Measurements from ENCODE around the gene RIT2. TPM values are rescaled to one million over a fixed set of nuclear protein-coding genes. Genes with fewer than 3 reads are reported as not detected.

The RIT2 gene
- polyA plus RNA-seq, 2 of the 4 experiments (the other 2 are of a cell fraction) = not detected

DNA sequence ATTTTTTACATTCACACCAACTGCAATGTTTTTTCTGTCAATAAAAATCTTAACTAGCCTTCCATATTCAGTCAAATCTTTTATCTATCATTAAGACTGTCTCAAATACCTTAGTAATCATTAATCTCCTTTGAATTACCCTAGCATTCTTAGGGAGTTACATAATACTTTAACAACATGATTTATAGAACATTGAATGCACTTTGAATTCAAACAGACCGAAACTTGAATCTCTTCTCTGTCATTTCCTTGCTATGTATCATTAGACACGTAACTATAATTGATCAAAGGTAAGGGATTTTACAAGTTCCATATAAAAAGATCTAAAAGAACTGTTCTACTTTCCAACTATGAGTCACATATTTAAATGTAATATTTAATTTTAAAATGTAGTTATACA is 330.9 kb downstream of the RIT2 start:
- WGBS (ENCODE audit: missing lambda C conversion rate) = 0% methylated on average over 2 of the region's 2 CpGs
- Histone ChIP-seq H3K27ac (no peak overlapping the region), H3K9me3 (no peaks in the 10 kb centered on the region), H3K4me1 (no peaks in the 10 kb centered on the region), H3K4me2 (no peak overlapping the region), H3K4me3 (no peak overlapping the region)
- POLR2A ChIA-PET = no interaction called here
- ATAC-seq (no peak), DNase-seq (ENCODE audit: low read depth in 1 of 2, low spot score in 1 of 2) (no peak), FAIRE-seq (no peak)
- CTCF ChIA-PET = no interaction called here
- no peak for TF ChIP-seq SMC3 (IDR thresholded peaks at IDR 0.05)
- no peak for TF ChIP-seq NFE2L2 (conservative IDR thresholded peaks at IDR 0.05; ENCODE audit: low read length)
- TF ChIP-seq CBX2 (IDR thresholded peaks at IDR 0.05; ENCODE audit: borderline replicate concordance, low read depth) = no peak

DNA sequence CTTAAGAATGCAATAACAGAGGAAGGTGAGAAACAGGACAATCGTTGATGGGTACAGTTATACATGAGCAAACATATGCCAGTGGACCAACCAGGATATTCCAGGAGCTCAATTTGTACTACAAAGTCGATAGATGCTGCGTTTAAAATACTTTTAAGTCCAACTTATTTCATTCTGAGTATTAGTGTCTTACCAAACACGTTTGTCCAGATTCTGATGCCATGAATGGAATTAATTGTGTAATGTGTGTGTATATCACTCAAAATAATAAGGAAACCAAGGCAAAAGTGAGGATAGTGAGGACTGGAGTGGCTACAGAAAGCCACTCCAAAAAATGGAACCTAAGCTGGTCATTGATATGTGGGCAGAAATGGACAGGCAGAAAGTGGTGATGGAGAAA is 332.6 kb downstream of the RIT2 start:
- no peak for ATAC-seq
- ChIA-PET CTCF (interaction anchor here (1.5 kb wide), 1 partner anchor 669 kb away, joined by 3 read pairs; no protein-coding TSS in a partner anchor), POLR2A (no interaction called here)
- no peak for DNase-seq (ENCODE audit: low read depth in 1 of 2, low spot score in 1 of 2)
- H3K4me1 ChIP-seq = no peaks in the 10 kb centered on the region
- TF ChIP-seq ZC3H11A (IDR thresholded peaks at IDR 0.05) (no peak), HOXB5 (CRISPR knock-in tag; IDR thresholded peaks at IDR 0.05) (no peak), BHLHE40 (IDR thresholded peaks at IDR 0.05; ENCODE audit: low read depth, low read length) (no peak)
- TF ChIP-seq, protein P1, sequence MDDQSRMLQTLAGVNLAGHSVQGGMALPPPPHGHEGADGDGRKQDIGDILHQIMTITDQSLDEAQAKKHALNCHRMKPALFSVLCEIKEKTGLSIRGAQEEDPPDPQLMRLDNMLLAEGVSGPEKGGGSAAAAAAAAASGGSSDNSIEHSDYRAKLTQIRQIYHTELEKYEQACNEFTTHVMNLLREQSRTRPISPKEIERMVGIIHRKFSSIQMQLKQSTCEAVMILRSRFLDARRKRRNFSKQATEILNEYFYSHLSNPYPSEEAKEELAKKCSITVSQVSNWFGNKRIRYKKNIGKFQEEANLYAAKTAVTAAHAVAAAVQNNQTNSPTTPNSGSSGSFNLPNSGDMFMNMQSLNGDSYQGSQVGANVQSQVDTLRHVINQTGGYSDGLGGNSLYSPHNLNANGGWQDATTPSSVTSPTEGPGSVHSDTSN (IDR thresholded peaks at IDR 0.05) = no peak
- H3K27ac ChIP-seq = no peak overlapping the region
- no peaks in the 10 kb centered on the region; the same call in 2 of the 3 replicates for H3K9me3 ChIP-seq
- H3K4me2 ChIP-seq = no peak overlapping the region
- H3K4me3 ChIP-seq = no peak overlapping the region
- WGBS (ENCODE audit: missing lambda C conversion rate) = 0% methylated on average over 4 of the region's 4 CpGs
- no peak for FAIRE-seq

DNA sequence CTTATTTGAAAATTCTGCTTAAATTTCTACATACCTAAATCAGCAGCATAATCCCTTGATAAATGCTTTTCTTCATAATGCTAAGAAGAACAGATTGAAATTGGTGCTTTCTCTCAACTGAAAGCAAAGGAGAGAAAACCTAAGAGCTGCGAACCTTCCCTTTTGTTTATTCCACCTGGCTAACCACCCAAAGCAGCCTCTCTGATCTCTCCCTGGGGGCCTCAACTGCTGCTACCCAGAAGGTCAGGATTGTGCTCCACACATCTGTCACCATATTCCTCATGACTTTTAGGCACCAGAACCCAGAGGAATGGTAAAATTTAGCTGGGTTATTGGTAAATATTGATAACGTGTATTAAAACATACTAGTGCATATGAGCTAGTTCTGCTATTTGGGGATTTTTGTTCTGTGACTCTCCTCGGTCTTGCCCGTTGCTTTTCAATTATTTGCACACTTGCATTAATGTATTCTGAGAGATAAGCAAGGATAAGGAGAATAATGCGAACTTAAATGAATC is 334.1 kb downstream of the RIT2 start:
- Histone ChIP-seq H3K9me3 (no peaks in the 10 kb centered on the region; the same call in 2 of the 3 replicates), H3K4me1 (no peaks in the 10 kb centered on the region), H3K4me3 (no peak overlapping the region), H3K4me2 (no peak overlapping the region), H3K27ac (no peak overlapping the region)
- ATAC-seq = no peak
- TF ChIP-seq CHD4 (IDR thresholded peaks at IDR 0.05; ENCODE audit: borderline replicate concordance) (no peak), EHMT2 (IDR thresholded peaks at IDR 0.05; ENCODE audit: low read depth) (no peak), ZC3H11A (IDR thresholded peaks at IDR 0.05) (no peak), SREBF2 (IDR thresholded peaks at IDR 0.05) (no peak), FOXS1 (CRISPR knock-in tag; IDR thresholded peaks at IDR 0.05) (no peak), RCOR1 (IDR thresholded peaks at IDR 0.05; ENCODE audit: low read depth, low read length) (no peak), MAZ (IDR thresholded peaks at IDR 0.05; ENCODE audit: borderline replicate concordance, low read depth, low read length) (no peak), RFX5 (IDR thresholded peaks at IDR 0.05) (no peak), FOSB (CRISPR knock-in tag; IDR thresholded peaks at IDR 0.05) (no peak), CHD2 (IDR thresholded peaks at IDR 0.05; ENCODE audit: low read length, partially characterized antibody) (no peak), HOXB5 (CRISPR knock-in tag; IDR thresholded peaks at IDR 0.05) (no peak)
- TF ChIP-seq, protein P2, sequence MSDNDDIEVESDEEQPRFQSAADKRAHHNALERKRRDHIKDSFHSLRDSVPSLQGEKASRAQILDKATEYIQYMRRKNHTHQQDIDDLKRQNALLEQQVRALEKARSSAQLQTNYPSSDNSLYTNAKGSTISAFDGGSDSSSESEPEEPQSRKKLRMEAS (IDR thresholded peaks at IDR 0.05) = no peak
- no peak for DNase-seq (ENCODE audit: low read depth in 1 of 2, low spot score in 1 of 2)
- ChIA-PET POLR2A (no interaction called here), CTCF (interaction anchor here (0.5 kb wide), 1 partner anchor 60 kb away, joined by 3 read pairs; no protein-coding TSS in a partner anchor)
- FAIRE-seq = no peak
- under 1% methylated on average over 5 of the region's 5 CpGs for WGBS (ENCODE audit: missing lambda C conversion rate)

DNA sequence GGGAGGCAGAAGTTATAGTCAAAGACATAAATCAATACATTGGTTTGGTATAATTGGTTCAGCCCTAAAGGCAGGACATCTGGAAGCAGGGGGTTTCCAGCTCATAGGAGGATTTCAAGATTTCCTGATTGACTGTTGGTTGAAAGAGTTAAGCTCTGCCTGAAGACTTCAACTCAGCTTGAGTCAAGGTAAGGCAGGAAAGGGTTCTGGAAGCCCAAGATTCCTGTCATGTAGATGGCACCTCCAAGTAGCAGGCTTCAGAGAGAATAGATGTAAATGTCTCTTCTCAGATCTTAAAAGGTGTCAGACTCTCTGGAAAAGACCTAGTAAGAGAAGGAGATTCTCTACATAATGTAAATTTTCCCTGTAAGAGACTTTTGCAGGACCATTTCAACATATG is 335.3 kb downstream of the RIT2 start:
- Histone ChIP-seq H3K27ac (no peak overlapping the region), H3K9me3 (no peaks in the 10 kb centered on the region; the same call in 2 of the 3 replicates), H3K4me1 (no peaks in the 10 kb centered on the region), H3K4me2 (no peak overlapping the region), H3K4me3 (no peak overlapping the region)
- FAIRE-seq (no peak), ATAC-seq (no peak), DNase-seq (ENCODE audit: low read depth in 1 of 2, low spot score in 1 of 2) (no peak)
- CTCF ChIA-PET = no interaction called here
- TF ChIP-seq EHF (CRISPR knock-in tag; IDR thresholded peaks at IDR 0.05) = no peak
- TF ChIP-seq GATA3 (IDR thresholded peaks at IDR 0.05; ENCODE audit: borderline replicate concordance) = no peak
- no peak for TF ChIP-seq HDAC2 (IDR thresholded peaks at IDR 0.05)
- no peak for TF ChIP-seq NR3C1 (IDR thresholded peaks at IDR 0.05)
- TF ChIP-seq, protein P3, sequence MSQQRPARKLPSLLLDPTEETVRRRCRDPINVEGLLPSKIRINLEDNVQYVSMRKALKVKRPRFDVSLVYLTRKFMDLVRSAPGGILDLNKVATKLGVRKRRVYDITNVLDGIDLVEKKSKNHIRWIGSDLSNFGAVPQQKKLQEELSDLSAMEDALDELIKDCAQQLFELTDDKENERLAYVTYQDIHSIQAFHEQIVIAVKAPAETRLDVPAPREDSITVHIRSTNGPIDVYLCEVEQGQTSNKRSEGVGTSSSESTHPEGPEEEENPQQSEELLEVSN (IDR thresholded peaks at IDR 0.05; ENCODE audit: borderline replicate concordance, low read depth) = no peak
- TF ChIP-seq FOSL2 (IDR thresholded peaks at IDR 0.05) = no peak
- no peak for TF ChIP-seq FOSL2 (CRISPR knock-in tag; IDR thresholded peaks at IDR 0.05)
- no peak for TF ChIP-seq RFX5 (IDR thresholded peaks at IDR 0.05)
- TF ChIP-seq HOXA7 (CRISPR knock-in tag; IDR thresholded peaks at IDR 0.05) = no peak
- POLR2A ChIA-PET = no interaction called here
